SJSA1 (cell line): Measurements from ENCODE around the gene CYP3A5. TPM values are rescaled to one million over a fixed set of nuclear protein-coding genes. Genes with fewer than 3 reads are reported as not detected.

ENCODE experiments used
- DNase-seq, 2 experiments: peaks; one replicate each; pipeline ENCODE4 v3.0.0-alpha.2; 2015 to 2020; ENCODE audit warnings: low spot score in 2 of 2, low read depth in 1 of 2
- H3K27ac ChIP-seq: fragments of 250-450 bp; sonication (Bioruptor Pico); 2 replicates; pipeline ENCODE4 v1.5.1; 2020; ENCODE audit warnings: mild to moderate bottlenecking, moderate library complexity
- H3K27me3 ChIP-seq: fragments of 250-450 bp; sonication (Bioruptor Pico); replicated peaks from 2 replicates; pipeline ENCODE4 v1.5.1; 2020; ENCODE audit warnings: mild to moderate bottlenecking, moderate library complexity
- H3K36me3 ChIP-seq: fragments of 250-450 bp; sonication (Bioruptor Pico); 2 replicates; pipeline ENCODE4 v1.5.1; 2020; ENCODE audit warnings: mild to moderate bottlenecking
- H3K4me1 ChIP-seq: fragments of 250-450 bp; sonication (Bioruptor Pico); replicated peaks from 2 replicates; pipeline ENCODE4 v1.6.1; 2021; ENCODE audit warnings: mild to moderate bottlenecking
- H3K4me3 ChIP-seq: fragments of 250-450 bp; sonication (Bioruptor Pico); 2 replicates; pipeline ENCODE4 v1.5.1; 2020; ENCODE audit warnings: mild to moderate bottlenecking
- H3K9me3 ChIP-seq: fragments of 250-450 bp; sonication (Bioruptor Pico); replicated peaks from 2 replicates; pipeline ENCODE4 v1.5.1; 2020; ENCODE audit warnings: mild to moderate bottlenecking
- total RNA-seq: library from RNA; depleted of rRNA; stranded (reverse); fragments of >200 nt; shearing (Covaris generic); gene quantifications from 2 replicates; pipeline ENCODE4 v1.2.3, GENCODE V29; 2014

The CYP3A5 gene
- total RNA-seq, 1 experiment from 2014 or later: 0.37 TPM

DNA sequence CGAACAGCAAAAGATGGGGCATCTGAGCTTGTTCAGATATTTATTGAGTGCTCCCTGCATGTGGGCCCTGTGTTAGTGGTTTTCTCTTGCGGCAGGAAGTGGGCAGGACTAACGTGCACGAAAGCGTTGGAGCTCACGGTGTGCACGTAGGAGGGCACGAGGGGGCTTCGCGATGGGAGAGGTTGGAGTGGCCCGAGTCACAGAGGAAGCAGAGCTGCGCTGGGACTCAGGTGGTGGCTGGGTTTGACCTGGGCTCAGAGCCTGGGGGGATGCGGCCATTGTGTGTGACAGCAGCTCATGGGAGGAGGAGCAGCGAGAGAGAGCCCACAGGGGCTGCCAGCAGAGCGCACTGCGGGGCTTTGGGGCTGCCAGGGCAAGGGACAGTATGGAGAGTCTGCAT lies 55.3 kb downstream of the CYP3A5 start:
- Histone ChIP-seq H3K9me3 (no peaks in the 10 kb centered on the region), H3K36me3 (peaks cover 93% of the 10 kb centered on the region), H3K4me1 (peaks cover 72% of the 10 kb centered on the region), H3K27me3 (no peaks in the 10 kb centered on the region), H3K27ac (peak overlapping the region; percentile 64), H3K4me3 (no peak overlapping the region)
- DNase-seq: peak; percentile 9 to 39

DNA sequence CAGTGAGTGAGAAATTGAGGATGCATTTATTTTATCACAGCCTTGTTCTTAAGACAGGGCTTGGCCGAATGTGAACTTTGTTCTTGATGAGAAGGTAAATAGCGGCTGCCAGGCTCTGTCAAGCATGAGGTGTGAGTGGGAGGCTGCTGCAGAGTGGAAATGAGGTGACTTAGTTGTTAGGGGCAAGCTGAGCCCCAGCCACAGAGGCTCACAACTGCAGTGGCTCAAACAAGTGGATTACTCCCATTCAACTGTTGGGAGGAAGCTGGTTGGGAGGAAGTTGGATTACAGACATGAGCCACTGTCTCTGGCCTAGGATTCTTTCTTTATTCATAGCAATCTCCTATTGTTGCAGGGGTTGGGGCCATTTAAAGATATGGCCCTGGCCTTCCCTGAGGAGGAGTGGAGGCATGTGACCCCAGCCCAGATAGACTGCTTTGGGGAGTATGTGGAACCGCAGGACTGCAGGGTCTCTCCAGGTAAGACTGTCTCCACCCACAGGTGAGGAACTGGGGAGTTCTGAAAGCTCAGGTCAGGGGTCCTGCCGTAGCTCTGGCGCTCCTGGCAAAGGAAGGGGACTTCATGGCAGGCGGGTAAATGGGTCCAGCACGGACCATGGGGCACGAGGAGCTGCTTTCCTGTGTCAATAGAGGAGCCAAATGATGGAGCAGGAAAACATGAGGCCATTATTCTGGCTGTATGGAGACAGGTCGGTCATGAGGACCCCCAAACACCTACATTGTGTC lies 55.9 kb downstream of the CYP3A5 start:
- H3K4me3 ChIP-seq: no peak overlapping the region
- no peaks in the 10 kb centered on the region for H3K27me3 ChIP-seq
- DNase-seq: peak in 1 of 2 experiments; percentile 20
- peaks cover 78% of the 10 kb centered on the region for H3K4me1 ChIP-seq
- H3K9me3 ChIP-seq: no peaks in the 10 kb centered on the region
- peak overlapping the region; percentile 64 for H3K27ac ChIP-seq
- peaks cover 93% of the 10 kb centered on the region for H3K36me3 ChIP-seq

DNA sequence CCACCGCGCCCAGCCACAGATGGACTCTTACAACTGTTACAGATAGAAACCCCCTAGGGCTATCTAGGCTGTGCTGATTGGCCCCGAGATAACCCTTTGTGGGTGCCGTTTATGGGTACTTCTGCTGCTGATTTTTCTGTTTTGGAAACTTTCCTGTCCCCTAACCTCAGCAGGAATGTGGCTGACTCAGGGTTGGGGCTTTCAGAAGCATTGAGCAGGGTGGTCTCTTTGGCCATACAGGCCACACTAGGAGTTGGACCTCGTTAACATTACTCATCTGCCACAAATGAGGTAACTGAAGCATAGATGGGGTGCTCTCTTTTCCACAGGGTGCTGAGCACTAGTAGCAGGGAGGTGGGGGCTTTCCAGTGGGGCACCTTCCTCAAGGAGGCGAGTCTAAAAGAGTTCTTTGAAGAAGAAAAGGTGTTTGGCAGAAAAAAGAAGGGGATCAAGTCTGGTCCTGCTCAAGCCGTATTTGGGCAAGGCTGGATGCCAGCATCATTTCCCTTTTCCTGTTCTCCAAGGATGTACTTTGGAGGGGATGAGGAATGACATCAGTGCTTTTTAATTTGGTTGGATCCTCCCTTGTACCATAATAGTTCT lies 56.6 kb downstream of the CYP3A5 start:
- H3K27ac ChIP-seq: peak overlapping the region; percentile 64
- no peaks in the 10 kb centered on the region for H3K27me3 ChIP-seq
- no peak overlapping the region for H3K4me3 ChIP-seq
- peaks cover 86% of the 10 kb centered on the region for H3K36me3 ChIP-seq
- peak; percentile 96 to 99 for DNase-seq
- H3K4me1 ChIP-seq: peaks cover 85% of the 10 kb centered on the region
- no peaks in the 10 kb centered on the region for H3K9me3 ChIP-seq

DNA sequence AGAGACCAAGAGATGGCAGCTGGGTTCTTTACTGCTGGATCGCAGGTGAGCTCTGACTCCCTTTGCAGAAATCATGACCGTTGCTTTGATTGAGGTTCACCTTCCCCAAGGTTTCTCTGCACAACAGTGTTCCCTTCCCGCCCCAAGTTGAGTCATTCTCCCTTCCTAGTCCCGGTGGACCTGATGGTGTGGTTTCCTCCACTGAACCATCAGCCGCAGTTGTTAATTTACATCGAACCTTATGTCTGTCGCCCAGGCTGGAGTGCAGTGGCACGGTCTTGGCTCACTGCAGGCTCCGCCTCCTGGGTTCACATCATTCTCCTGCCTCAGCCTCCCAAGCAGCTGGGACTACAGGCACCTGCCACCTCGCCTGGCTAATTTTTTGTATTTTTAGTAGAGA lies 57.2 kb downstream of the CYP3A5 start:
- no peaks in the 10 kb centered on the region for H3K27me3 ChIP-seq
- no peaks in the 10 kb centered on the region for H3K9me3 ChIP-seq
- DNase-seq: peak; percentile 69 to 71
- H3K36me3 ChIP-seq: peaks cover 80% of the 10 kb centered on the region
- no peak overlapping the region for H3K4me3 ChIP-seq
- H3K27ac ChIP-seq: peak overlapping the region; percentile 36
- peaks cover 91% of the 10 kb centered on the region for H3K4me1 ChIP-seq

DNA sequence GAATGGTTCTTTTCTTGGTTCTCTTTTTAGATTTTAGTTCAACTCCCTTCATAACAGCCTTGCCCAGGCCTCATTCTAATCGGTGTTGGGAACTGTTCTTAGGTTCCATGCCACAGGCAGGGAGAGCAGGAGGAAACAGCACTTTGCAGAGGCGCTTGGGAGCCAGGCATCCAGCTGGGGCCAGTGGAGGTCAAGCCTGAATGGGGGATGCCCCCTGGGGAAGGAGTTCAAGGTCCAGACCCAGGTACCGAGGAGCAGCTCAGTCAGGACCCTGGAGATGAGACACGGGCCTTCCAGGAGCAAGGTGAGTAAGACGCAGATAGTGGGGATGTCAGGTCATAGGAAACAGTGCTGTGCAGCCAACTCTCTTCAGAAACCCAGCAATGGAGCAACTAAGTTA lies 58.5 kb downstream of the CYP3A5 start:
- Histone ChIP-seq H3K9me3 (no peaks in the 10 kb centered on the region), H3K36me3 (peaks cover 70% of the 10 kb centered on the region), H3K27ac (0 out of 2 replicates have a peak overlapping the region, but pooled peaks have one; percentile 78), H3K4me1 (peaks cover 89% of the 10 kb centered on the region), H3K4me3 (no peak overlapping the region), H3K27me3 (no peaks in the 10 kb centered on the region)
- DNase-seq: no peak

DNA sequence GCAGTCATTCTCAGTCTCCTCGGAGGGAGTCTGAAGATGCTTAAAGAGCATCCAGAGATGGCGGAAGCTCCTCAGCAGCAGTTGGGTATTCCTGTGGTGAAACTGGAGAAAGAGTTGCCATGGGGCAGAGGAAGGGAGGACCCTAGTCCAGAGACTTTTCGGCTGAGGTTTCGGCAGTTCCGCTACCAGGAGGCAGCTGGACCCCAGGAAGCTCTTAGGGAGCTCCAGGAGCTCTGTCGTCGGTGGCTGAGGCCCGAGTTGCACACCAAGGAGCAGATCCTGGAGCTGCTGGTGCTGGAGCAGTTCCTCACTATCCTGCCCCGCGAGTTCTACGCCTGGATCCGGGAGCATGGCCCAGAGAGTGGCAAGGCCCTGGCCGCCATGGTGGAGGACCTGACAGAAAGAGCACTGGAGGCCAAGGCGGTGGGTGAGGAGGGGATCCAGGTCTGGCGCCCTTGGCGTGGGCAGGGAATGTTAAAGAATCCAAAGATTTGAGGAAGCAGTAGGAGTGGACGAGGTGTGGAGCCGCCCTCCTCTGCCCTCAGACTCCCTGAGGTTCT lies 60.1 kb downstream of the CYP3A5 start:
- DNase-seq: peak in 1 of 2 experiments; percentile 41
- Histone ChIP-seq H3K27me3 (no peaks in the 10 kb centered on the region), H3K4me3 (no peak overlapping the region), H3K4me1 (peaks cover 79% of the 10 kb centered on the region), H3K36me3 (peaks cover 53% of the 10 kb centered on the region), H3K9me3 (no peaks in the 10 kb centered on the region), H3K27ac (peak overlapping the region; percentile 78)

DNA sequence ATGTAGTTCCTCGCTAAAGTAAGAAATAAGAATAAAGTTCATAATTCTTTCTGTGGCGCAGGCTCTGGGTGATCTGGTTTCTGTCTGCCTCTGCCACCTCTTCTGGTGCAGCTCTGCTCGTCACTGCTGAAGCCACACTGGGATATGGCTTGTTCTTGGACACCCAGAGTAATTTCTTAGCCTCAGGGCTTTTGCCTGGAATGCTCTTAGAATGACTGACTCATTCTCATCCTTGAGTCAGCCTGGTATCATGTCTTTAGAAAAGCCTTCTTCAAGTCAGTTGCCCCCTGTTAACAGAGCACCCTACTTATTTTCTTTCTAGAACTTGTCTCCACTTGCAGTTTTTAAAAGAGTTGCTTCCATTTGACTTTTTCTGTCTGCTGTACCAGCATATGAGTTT lies 61.1 kb downstream of the CYP3A5 start:
- H3K9me3 ChIP-seq: no peaks in the 10 kb centered on the region
- H3K4me3 ChIP-seq: peak overlapping the region; percentile 78; the same call in 1 of the 2 replicates
- peak overlapping the region; percentile 78 for H3K27ac ChIP-seq
- H3K36me3 ChIP-seq: peaks cover 44% of the 10 kb centered on the region
- DNase-seq: peak; percentile 87 to 91
- no peaks in the 10 kb centered on the region for H3K27me3 ChIP-seq
- peaks cover 70% of the 10 kb centered on the region for H3K4me1 ChIP-seq

DNA sequence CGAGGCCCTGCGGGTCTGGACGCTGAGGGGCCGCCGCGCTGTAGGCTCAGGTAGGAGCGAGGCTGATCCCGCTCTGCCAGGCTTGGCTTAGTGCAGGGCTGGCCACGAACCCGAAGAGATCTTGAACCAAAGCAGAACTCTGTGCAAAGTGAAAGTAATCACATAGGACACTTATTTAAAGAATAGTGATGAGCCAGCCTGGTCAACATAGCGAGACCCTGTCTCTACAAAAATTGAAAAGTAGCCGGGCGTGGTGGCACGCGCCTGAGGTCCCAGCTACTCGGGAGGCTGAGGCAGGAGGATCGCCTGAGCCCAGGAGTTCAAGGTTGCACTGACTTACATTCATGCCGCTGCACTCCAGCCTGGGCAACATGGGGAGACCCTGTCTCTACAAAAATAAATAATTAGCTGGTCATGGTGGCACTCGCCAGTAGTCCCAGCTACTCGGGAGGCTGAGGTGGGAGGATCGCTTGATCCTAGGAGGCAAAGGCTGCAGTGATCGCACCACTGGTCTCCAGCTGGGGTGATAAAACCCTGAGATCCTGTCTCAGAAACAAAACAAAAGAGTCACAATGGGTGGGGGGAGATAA lies 62.5 kb downstream of the CYP3A5 start:
- Histone ChIP-seq H3K4me3 (peak overlapping the region; percentile 78), H3K9me3 (no peaks in the 10 kb centered on the region), H3K27me3 (no peaks in the 10 kb centered on the region), H3K4me1 (peaks cover 58% of the 10 kb centered on the region), H3K36me3 (peaks cover 37% of the 10 kb centered on the region), H3K27ac (peak overlapping the region; percentile 78)
- DNase-seq: peak in 1 of 2 experiments; percentile 38

DNA sequence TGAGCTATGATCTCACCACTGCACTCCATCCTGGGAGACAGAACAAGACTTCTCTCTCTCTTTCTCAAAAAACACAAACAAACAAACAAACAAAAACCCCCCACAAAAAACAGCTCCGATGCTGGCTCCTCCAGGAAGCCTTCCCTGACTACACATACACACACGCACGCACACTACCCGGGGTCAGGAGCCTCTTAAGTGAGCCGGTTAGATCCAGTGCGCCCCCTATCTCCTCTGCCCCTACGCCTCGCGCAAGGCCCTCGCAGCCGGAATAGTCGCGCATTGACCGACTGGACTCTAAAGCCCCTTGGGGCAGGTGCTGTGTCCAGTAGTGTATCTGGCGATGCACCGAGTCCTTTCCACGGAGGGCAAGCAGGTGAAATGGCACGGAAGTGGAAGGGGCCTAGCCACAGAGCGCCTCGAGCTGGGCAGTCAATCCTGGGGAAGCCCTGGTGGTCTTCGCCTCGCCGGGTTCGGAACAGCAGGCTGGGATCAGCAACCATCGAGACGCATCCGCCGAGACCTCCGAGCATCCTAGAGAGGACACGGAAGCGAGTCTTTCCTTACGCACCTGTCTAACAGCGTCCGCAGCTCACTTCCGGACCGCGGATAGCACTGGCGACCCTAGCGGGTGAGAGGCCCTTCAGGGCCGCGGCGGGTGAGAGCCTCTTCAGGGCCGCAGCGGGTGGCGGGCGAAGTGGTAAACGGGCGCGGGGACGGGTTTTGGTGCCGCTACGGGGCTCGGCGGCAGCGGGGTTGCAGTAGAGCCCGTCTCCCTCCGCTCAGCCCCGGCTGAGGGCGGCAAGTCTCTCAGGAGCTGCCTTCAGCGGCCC lies 63.2 kb downstream of the CYP3A5 start, which contains the start of gene ZSCAN25:
Gene ZSCAN25 (plus strand): TSS at position 588 of the 833 bp plus-strand sequence. CDS start 2,661 bp downstream, outside the sequence.
- peak; percentile 89 to 91 for DNase-seq
- H3K36me3 ChIP-seq: peaks cover 30% of the 10 kb centered on the region

DNA sequence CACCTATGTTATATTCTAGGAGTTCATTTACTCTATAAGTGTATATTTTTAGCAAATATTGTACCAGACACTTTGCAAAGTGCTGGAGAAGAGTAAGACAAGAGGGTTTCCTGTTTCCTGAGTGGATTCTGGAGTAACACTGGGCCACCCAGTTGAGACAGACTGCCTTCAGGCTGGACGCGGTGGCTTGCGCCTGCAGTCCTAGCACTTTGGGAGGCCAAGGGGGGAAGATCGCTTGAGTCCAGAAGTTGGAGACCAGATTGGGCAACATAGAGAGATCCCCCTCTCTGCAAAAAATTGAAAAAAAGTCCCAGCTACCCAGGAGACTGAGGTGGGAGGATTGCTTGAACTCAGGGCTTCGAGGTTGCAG lies 63.8 kb downstream of the CYP3A5 start:
- no peak for DNase-seq
- peaks cover 24% of the 10 kb centered on the region for H3K36me3 ChIP-seq
- no peak overlapping the region for H3K27ac ChIP-seq

More for the DNA sequence above, 63.2 kb downstream of the CYP3A5 start, which contains the start of gene ZSCAN25:
- H3K4me3 ChIP-seq: peak within 1 kb of the TSS; percentile 78
- no peaks in the 10 kb centered on the region for H3K27me3 ChIP-seq
- H3K9me3 ChIP-seq: no peaks in the 10 kb centered on the region
- peak within 1 kb of the TSS; percentile 78 for H3K27ac ChIP-seq
- peaks cover 51% of the 10 kb centered on the region for H3K4me1 ChIP-seq

DNA sequence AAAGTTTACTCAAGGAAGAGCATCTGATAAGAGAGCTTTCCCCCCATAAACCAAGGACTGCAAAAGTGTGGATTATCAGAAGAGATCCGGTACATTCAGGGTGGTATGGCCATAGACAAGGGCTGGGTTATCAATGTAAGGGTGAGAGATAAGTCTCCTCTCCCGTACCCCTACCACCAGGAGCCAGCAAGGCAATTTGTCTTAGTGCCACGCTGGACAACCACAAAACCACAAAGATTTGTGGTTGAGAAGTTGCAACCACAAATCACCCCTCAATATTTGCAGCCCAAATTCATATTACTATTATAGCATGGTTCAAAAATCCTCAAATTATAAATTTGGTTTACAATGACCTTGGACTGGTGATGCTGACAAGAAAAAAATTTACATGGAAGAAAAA lies 65.3 kb downstream of the CYP3A5 start:
- H3K27me3 ChIP-seq: no peaks in the 10 kb centered on the region
- H3K9me3 ChIP-seq: no peaks in the 10 kb centered on the region
- H3K36me3 ChIP-seq: peaks cover 9% of the 10 kb centered on the region
- no peak overlapping the region for H3K27ac ChIP-seq
- H3K4me1 ChIP-seq: peaks cover 30% of the 10 kb centered on the region
- no peak for DNase-seq
- H3K4me3 ChIP-seq: no peak overlapping the region

More for the DNA sequence above, 63.8 kb downstream of the CYP3A5 start:
- Histone ChIP-seq H3K4me1 (peaks cover 45% of the 10 kb centered on the region), H3K27me3 (no peaks in the 10 kb centered on the region), H3K9me3 (no peaks in the 10 kb centered on the region), H3K4me3 (peak overlapping the region; percentile 78)

DNA sequence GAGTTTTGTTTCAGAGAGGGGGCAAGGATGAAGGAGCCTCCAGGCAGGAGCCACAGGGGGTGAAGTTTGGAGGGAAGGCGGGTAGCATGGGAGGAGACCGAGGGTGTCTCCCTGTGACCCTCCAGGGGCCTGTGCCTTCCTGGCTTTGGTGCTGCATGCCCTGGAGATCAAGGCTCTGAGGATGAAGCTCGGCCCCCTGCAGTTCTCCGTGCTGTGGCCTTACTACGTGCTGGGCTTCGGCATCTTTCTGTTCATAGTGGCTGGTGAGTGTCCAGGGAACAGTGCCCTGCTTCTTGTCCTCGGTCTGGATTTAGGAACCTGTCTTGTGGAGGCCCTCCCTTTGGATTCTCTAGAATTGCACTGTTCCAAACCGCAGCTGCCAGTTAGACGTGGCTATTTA lies 72.2 kb downstream of the CYP3A5 start:
- no peaks in the 10 kb centered on the region for H3K9me3 ChIP-seq
- no peak overlapping the region for H3K4me3 ChIP-seq
- H3K4me1 ChIP-seq: no peaks in the 10 kb centered on the region
- H3K36me3 ChIP-seq: no peaks in the 10 kb centered on the region
- H3K27me3 ChIP-seq: no peaks in the 10 kb centered on the region
- H3K27ac ChIP-seq: no peak overlapping the region
- DNase-seq: no peak

DNA sequence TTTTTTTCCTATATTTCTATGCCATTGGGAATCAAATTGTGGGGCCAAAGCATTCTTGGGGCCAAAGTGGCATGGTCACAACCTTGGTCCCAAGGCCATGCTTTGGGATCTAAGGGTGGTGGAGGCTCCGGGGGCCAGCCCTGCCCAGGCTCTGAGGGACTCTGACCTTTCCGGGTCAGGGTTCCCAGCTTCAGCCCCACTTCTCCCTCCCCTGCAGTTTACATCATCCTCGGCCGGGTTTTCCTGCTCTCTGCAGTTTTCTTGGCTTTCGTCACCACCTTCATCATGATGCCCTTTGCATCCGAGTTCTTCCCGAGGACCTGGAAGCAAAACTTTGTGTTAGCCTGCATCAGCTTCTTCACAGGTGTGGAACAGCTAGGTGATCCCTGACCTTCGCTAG lies 73.3 kb downstream of the CYP3A5 start:
- DNase-seq: no peak
- H3K4me3 ChIP-seq: no peak overlapping the region
- no peaks in the 10 kb centered on the region for H3K27me3 ChIP-seq
- H3K4me1 ChIP-seq: no peaks in the 10 kb centered on the region
- H3K27ac ChIP-seq: no peak overlapping the region
- H3K36me3 ChIP-seq: no peaks in the 10 kb centered on the region
- H3K9me3 ChIP-seq: no peaks in the 10 kb centered on the region
